ENCODE measurements around the gene DNAJC22.
"Not testable (repeated sequence)": the region's sequence is repeated elsewhere in the genome, so short reads cannot be mapped to it uniquely, and the experiment has no call there.

DNAJC22 gene

DNA sequence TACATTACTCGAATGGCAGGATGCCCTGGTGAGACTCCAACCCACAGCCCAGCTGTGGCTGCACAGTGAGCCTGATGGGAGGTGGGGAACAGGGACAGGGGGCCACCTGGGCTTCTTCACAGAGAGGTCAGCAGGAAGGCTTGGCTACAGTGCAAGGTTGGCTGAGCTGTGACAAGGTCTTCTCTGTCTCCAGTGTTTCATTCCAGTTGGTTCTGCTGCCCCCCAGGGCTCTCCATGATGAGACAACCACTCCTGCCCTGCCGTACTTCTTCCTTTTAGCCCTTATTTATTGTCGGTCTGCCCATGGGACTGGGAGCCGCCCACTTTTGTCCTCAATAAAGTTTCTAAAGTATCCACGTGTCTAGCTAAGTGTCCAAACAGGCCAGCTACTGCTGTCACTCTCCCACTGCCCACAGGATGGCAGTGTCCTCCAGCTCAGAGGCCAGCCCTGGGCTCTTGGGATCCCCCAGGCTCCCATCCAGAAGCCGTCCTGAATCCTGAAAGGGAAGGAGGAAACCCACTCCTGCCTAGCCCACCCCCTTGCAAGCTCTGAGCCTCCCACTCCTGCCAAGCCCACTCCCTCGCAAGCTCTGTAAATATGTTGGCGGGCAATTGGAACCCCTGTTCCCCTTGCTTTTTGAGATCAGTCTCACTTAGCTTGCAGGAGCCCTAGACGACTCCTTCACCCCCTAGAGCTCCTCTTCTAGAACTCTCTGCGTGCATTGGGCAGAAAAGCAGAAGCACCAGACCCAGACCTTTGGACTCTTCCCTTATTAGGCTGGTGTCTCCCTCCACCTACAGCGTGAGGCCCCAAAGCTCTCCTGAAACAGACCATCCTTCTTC is 15.1 kb upstream of the DNAJC22 start:
- peak; percentile 89 for DNase-seq

DNA sequence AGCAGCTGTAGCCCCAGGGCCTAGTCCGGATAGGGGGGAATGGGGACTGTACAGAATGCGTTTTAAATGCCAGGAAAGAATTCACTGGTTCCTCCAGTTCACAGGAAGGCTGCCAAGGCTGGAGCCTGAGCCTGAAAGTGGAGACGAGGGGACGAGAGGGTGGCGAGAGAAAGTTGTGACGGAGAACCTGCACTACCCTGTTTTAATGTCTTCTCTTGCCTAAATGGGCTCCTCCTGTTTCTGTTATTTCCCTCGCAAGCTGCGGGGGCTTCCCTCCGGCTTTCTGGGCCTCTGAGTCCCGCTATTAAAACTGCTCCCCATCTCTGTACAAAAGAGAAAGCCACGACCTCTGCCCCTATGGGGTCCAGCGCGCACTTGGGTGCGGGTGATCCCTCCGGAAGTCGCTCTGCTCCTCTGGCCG is 14.2 kb upstream of the DNAJC22 start:
- DNase-seq, result no peak

DNA sequence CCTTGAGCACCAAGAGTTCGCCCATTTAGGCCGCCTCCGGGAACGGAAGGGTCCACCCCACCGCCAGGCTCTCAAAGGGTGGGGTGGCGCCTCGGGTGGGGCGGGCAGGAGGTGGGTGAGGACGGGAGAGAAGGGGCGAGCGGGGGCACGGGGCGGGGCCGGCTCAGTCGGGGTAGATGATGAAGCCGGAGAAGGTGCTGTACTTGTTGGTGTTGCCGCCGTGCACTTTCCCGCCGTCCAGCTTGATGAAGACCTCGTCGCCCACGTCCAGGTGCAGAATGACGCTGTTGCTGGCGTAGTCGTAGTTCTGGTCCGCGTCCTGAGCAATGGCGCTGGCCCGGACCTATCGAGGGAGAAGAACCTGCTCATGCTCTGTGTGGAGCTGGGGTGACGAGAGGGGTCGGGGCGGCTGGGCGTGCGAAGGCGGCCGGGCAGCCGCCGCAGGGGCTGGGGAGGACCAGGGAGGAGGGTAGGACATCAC is 13.8 kb upstream of the DNAJC22 start:
- peak; percentile 60 for DNase-seq

DNA sequence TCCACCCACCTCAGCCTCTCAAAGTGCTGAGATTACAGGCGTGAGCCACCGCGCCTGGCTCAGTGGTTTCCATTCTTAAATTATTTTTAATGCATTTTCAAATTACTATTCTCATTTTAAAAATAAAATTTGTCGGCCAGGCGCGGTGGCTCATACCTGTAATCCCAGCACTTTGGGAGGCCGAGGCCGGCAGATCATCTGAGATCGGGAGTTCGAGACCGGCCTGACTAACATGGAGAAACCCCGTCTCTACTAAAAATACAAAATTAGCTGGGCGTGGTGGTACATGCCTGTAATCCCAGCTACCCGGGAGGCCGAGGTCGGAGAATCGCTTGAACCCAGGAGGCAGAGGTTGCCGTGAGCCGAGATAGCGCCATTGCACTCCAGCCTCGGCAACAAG is 12.9 kb upstream of the DNAJC22 start:
- not testable (repeated sequence) for DNase-seq

DNA sequence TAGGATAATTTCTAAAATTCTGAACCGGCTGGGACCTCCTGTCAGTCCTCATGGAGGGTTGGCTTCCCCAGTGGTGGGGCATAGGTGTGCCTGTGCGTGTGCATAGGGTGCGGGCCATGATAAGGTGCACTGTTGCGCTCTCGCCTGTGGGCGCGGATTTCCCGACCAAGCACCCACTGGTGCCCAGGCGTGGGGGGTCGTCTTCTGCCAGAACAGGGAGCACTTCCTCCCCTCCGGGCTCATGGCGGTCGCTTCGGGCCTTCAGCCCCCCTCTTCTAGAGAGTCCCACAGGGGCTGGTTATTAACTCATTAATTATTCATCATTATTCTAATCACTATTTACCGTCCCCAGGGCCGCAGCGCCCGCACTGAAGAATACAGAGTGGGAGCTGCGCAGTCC is 12.5 kb upstream of the DNAJC22 start:
- DNase-seq, result no peak

DNA sequence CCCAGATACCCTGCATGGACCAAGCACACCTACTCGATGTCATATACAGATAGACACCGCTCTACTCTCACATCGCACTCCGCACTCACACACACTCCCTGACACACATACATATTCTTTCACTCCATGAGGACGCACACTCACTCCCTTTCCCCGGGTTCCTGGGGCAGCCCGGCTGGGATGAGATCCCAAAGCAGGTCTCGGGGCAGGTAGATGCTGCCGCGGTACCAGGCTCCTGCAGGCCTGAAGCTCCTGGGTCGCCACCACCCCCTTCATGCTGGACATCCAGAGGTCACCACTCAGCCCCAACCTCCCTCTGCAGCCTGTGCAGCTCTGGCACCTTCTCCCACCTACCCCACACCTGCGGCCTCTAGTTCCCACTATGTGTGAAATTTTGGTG is 12.0 kb upstream of the DNAJC22 start:
- DNase-seq, result no peak

DNA sequence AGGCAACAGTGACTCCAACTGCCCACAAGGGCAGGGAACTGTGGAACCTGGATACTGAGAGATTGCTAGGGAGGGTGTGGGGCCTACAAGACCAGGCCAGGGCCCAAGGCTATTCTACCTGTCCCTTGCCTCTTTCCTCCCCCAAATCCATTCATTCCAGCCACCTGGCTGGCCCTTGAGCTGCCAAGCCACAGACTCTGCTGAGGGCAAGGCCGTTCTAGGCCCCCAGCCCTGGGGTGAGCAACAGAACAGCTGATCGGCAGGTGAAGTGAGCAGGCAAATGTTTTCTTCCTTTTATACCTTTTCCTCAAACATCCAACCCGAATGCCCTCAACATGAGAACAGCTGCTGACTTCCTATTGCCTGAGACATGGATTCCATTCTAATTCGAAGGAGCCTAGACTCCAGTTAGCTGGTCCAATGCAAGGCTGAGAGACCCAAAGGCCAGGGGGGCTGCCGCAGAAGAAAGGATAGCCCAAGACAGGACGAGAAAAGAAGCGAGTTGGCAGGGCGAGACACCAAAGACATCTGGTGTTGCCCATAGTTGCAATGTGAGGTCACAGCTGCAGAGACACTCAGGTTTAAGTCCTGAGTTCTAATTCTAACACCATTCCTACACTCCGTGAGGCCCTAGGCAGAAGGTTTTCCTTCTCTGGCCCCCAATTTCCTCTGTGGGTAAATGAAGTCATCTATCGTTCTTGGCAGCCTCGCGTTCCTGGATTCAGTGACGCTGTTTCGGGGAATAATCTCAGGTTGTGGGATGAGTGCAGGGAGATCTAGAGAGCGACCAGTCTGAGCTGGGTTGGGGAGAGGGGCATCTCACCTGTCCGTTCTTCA is 11.4 kb upstream of the DNAJC22 start:
- no peak for DNase-seq

DNA sequence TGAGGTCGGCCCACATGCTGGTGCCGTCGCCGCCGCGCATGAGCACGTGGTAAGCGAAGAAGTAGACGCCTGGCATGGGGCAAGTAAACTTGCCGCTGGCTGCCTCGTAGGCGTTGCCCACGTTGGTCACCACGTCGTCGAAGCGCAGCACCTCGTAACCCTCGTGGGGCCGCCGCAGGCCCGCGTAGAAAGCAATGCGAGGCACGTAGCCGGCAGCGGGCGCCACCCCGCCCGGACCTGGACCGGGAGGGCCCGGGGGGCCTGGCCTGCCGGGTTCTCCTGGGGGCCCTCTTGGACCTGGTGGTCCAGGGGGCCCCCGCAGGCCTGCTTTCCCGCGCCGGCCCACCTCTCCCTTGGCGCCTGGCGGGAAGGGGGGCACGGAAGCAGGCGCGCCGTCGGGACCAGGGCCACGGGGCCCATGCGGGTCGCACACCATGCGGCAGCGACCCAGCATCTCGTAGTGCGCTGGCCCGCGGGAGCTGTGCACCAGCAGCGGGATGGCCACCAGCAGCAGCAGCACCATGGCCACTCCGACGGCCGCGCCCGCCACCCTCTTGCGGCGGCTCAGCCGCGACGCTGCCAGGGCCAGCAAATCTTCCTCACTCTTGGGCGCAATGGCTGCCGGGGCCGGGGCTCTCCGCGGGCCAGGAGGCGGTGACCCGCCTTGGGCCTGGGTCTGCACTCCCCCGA is 10.6 kb upstream of the DNAJC22 start:
- no peak for DNase-seq

DNA sequence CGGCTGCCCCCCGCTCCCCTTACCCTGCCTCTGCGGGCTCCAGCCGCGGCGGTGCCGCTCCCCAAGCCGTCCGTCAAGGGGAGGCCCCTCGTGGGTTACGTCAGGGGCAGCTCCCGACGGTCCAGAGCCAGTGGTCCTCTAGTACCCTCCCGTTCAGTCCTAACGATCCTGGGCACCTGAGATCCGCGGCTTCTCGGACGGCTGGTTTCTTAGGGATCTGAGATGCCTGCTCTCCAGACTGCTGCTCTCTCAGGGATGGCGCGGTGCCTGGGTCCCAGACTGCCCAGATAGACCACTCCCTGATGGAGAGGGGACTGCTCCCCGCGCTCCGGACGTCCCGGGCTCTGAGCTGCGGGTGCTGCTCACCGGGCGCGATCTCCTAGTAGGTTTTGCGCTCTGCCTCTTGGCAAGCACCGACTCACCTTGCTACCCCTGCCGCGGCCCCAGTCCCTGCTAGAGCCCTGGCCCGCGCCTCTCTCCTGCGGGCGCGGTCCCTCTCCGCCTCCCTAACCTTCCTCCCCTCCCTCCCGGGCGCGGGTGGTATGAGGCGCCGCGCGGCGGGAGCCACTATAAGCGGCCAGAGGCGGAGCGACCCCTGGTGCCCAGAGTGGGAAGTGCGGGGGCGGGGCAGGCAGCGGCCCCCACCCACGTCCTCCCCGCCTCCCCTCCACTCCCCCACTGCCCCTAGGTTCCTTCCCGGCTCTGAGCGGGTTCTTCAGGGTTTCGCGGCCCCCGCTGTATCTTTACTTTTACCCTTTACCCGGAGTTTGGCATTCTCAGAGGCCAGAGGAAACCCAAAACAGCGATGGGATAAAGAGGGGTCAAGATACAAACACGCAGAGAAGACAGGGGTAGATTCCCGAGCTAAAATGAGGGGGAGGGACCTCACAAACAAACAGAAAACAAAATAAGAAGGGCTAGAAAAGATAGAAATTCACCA is 9.8 kb upstream of the DNAJC22 start, which contains the start of gene C1QL4:
Gene C1QL4, minus strand, starts transcription at position 544 of the 940 bp plus-strand sequence. CDS start 711 bp downstream, outside the sequence.
- DNase-seq, result peak; percentile 86

DNA sequence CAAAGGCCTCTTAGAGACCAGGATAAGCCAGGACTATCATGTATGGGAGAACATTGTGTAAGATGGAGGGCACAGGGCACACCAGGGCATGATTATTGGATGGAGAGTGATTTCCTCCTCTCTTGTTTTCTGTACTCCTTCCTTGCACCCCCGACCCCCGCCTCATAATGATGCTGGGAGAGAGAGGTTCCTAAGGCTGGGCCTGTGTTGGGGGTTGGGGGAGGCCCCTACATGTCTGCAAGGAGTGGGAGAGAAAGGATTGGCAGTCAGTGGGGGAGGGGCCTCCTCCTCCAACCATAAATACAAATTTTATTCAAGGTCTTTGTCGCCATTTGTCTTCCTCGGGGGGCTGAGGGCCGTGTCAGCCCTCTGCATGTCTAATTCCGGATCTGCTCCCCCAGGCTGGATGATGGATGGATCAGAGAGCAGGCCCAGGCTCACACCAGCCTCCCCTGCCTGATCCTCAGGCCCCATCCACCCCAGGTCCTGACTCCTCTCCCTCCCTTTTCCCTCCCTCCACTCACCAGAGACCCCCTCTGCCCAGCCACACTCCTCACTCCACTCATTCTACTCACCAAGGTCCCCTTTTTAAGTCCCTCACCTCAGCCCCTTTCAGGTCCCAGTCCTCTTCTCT is 7.7 kb upstream of the DNAJC22 start:
- DNase-seq, result no peak

DNA sequence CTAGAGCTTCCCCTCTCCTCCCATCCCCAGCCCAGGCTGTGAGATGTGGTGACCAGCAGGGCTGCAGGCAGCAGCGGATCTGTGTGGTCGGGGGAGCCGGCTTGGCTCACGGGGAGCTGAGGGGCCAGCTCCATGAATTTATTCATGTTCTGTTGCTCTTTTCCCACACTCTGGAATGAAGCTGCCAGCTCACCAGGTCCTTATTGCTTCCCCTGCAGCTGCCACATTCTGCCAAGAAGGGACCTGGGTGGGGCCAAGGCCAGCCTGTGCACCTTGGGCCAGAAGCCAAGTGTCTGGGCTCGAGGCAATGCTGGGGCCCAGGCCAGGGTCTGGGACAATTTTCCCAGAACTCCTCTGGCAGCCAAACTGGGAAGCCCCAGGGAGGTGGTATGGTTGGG is 7.2 kb upstream of the DNAJC22 start:
- DNase-seq, result no peak

DNA sequence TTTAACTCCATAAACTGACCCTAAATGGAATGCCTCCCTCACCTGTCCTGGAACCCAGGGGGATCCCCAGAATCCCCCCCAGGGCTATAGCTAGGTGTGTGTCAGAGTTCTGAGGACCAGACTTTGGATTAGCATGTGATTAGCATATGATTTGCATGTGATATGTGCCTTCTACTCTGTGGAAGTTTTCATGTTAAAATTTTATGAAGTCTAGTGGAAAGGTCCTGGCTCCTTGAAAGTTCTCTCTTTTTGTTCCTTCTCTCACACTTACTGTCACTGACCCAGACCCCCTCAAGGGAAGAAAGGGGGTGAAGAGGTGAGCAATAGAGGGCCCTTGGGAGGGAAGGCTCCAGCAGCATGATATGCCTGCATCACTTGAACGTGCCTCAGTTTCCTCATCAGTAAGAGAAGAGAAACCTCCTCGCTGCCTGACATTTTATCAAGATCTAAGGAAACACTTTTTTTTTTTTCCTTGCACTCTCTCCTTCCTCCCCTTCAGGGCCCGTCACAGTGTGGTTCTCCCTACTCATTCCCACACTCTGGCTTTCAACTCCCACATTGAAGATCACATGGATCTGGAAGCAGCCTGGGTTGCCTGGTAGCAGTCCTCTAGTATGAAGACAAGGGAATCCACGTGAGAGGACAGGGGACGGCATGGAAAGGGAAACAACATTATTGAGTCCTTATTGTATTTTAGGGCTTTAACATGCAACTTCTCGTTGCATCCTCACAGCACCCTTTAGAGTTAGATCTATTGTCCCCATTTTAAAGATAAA is 6.4 kb upstream of the DNAJC22 start:
- DNase-seq, result no peak

DNA sequence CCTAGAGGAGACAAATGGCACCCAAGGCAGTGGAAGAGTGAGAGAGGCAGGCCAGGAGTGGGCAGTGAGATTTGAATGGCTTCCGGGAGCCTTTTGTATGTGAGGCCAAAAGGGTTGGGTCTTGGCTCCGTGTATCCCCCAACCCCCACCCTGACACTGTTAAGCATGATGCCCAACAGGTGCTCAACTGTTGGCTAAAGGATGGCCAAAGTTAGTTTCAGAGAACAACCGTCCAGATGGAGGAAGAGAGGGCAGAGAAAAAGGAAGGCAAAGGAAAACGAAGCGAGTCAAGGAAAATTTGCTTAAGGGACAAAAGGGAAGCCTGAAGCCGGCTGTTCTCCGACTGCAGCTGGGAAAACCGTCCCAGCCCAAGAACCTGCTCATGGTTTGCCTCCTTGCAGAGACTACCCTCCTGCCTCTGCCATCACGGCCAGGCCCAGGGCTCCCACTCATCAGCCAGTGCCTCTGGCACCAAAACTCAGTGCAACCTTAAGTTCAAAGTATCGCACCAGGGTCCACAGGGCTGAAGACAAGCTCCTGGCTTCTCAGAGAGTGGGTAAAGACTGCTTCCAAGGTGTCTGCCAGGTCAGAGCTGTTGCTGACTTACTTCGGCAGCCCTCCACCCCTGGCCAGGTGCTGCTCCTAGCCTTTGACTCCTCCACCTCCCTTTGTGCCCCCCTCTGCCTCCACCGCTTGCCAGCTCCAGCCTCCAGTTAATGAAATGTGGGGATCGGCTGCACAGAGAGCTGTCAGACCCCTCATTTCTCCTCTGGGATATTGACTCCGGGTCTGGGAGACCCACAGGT is 5.5 kb upstream of the DNAJC22 start:
- no peak for DNase-seq

DNA sequence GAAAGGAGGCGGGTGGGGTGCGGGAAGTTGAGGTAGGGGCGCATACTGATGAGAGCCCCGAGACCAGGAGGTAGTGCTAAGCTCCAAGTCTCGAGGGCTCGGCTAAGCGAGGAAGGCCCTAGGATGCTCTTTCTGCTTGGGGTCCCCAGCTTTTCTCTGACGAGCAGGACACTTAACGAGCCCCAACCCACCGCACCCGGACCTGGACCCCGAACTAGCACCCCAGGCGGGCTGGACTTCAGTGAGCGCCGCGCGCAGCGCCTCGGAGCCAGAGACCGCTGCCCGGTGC is 5.0 kb upstream of the DNAJC22 start:
- DNase-seq, result no peak

DNA sequence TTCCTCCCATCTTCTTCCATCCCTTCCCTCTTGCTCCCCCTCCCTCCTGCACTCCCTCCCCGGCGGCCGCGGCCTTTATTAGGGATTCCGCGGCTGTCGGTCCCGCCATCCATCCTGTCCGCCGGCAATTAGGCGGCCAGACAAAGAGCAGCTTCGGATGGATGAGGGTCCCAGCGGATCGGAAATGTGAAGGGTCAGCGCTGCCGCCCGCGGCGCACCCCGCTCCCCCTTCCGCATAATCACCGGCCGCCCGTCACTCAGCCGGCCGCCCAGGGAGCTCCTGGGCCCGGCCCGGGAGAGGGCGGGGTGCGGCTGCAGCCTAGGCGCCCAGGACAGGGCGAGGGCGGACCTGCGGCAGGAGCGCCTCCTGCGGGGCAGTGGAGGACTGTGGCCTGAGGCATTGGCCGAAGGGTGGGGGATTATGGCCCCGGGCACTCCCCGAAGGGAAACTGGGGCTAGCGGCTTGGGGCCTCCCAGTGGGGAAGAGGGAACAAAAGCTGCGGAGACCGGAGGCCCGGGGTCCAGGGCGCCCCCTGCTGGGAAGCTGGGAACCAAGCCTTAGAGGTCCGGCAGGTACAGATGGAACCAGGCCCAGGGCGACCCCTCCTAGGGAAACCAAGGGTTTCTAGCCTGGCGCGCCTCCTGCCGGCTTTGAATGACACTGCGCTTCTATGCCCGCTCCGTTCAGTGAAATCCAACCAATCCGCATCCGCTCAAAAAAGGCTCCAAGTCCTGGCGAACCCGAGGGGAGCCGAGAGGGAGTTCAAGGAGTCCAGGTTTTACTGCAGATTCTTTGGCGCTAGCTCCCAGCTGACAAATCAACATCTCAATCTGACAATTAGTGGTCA is 4.4 kb upstream of the DNAJC22 start:
- peak; percentile 94 for DNase-seq

DNA sequence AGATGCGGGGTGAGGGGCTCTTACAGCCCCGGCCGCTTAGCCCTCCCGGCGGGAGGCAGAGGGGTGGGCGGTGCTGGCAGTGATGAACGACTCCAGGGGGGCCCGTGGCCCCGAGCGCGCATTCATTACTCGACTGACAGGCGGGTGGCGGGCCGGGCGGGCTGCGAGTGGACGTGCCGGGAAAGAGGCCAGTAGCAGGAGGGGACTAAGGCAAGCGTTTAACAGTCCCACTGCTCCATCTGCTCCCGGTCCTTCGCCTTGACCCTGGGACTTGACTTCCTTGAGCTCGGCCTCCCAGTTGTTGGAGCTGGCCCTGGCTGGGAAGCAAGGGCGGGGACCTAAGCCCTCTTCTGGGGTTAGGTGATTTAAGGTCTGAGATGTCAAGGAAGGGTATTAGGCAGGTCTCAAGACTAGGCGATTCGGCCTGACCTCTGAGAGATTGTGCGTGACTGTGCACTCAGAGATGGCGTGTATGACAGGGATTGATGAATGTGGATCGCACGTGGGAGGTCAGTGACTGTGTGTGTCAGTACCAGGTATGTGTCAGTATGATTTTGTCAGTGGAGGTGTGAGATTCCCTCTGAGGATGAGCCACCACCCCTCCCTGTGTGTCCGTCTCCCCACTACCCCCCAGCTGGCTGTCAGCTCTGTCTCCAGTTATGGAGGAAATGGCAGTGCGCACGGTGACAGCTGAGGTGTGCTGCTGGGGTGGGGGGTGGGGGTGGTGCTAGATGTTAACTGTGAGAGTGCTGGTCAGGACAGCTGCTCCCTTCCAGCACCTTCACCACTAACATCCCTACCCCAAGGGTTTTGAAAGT is 3.6 kb upstream of the DNAJC22 start:
- peak; percentile 76 for DNase-seq

DNA sequence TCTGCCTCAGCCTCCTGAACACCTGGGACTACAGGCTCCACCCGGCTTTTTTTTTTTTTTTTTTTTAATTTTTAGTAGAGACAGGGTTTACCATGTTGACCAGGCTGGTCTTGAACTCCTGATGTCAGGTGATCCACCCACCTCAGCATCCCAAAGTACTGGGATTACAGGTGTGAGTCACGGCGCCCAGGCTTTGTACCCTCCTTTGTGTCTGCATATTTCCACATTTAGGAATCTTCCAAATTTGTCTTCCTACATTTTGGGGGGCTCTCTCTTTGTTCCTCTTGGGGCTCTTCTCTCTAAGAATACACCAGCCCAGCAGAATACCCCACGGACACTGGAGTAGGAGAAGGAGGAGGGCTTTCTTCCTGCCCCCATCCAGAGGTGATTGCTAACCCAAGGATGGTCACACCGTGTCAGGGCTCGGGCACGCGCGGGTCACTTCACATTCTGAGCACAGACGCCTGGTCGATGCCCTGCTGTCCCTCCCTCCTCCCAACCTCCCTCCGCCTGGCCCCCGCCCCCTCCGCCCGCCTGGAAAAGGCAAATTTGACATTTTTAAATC is 2.1 kb upstream of the DNAJC22 start:
- peak; percentile 61 for DNase-seq
